Stimulated activated CD4-positive, alpha-beta T cell treated with anti-CD3 and anti-CD28 coated beads, Interleukin-4, amount 100 ng/mL, for 24 hours (primary cell): ENCODE measurements around the gene RPL7A.

Experiments used
- DNase-seq: peaks from one replicate; pipeline ENCODE4 v3.0.0-alpha.2; 2020

RPL7A gene

DNA sequence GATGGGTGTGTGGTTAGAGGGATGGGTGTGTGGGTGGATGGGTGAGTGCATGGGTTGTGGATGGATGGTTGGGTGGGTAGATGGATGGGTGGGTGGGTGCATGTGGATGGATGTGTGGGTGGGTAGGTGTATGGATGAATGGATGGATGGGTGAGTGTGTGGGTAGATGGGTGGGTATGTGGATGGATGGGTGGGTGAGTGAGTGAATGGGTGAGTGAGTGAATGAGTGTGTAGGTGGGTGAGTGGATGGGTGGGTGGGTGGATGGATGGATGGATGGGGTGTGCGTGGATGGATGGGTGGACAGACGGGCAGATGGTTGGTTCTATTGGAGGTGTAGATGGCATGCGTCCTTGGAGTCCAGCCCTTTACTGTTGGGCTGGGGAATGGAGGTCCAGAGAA, 45.4 kb downstream of the RPL7A start:
- no peak for DNase-seq

DNA sequence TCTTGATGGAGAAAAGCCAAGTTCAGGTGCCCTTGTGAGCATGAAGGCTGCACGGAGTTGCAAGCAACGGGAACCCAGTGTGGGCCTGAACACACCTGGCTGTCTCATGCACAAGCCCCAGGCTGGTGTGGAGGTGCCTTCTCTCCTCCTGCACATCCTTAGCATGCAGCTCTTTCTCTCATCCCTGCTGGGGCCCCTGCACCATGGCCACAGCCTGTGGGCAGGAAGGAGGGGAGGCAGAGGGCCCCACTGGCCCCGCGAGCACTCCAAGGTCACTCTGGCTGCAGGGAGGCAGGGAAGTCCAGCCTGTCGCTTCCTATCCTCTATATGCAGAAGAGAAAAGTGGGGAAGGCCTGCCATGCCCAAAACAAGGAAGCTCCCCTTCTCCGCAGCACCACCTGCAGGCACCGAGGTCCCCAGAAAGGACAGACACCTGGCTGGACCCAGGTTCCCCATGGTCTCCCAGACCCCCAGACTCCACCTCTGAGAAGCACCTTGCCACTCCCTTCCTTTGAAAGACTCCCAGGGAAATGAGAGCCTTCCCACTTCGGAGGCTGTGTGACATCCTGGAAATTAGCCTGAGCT, 46.8 kb downstream of the RPL7A start:
- DNase-seq: no peak

DNA sequence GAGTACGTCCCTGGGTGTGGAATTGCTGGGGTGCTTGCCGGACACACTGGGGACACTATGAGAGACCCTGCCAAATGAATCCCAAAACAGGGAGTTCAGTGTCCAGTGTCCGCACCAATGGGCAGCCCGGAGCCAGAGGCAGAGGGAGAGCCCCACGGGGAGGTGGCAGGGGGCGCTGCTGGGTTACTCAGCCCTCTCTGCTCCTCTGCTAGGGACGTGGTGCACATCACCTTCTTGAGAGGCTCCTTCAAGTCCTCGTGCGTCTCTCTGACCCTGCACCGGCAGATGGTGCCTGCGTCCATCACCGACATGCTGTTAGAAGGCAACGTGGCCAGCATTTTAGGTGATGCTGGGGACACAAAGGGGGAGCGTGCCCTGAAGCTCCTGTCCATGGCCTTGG, 48.9 kb downstream of the RPL7A start:
- no peak for DNase-seq

DNA sequence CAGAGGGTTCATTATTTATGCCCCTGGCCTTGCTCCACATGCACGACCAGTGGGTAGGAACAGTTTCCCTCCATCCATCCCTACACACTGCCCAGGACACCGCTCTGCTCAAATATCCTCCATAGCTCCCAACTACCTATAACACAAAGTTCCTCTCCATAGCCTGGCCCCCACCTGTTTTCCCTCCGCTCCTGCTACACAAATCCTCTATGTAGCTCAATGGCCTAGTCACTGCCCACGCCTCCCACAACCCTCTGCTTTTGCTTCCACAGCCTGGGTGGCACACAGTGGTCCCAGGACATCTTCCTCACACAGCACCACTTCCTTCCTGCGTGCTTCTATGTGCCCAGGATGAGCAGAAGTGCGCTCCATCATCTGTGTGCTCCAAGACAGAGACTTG, 49.4 kb downstream of the RPL7A start:
- DNase-seq: no peak

DNA sequence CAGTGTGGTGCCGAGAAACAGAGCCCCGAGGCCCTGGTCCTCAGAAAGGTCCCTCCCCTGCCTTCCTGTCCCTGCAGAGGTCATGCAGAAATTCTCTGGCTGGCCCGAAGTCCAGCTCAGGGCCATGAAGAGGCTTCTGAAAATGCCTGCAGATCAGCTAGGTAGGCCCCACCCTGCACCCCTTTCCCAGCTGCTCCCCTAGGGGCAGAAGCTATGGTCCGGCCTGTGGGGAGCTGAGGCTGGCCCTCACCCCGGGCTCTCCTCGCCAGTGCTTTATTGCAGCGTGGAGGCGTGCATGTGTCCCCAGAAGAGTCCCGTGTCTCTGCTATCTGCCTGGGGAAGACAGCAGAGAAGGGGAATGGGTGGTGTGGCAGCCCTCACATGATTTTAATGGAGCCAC, 49.9 kb downstream of the RPL7A start:
- DNase-seq: no peak

DNA sequence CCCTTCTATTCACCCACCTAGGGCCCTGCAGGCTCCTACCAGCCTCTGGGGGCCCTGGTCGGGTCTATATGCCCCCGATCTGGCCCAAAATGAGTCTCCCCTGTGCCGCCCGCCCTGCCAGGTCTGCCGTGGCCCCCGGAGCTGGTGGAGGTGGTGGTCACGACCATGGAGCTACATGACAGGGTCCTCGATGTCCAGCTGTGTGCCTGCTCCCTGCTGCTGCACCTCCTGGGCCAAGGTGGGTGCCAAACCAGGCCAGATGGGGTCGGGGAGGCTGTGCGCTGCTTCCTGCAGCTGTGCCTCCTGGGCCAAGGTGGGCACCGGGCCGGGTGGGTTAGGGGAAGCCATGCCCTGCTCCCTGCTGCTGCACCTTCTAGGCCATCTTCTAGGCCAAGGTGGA, 52.3 kb downstream of the RPL7A start:
- DNase-seq: no peak
